Psoas muscle (tissue), 8 donors: Measurements from ENCODE around the gene CPED1. TPM values are rescaled to one million over a fixed set of nuclear protein-coding genes. Genes with fewer than 3 reads are reported as not detected.
"Not testable (repeated sequence)": the region's sequence is repeated elsewhere in the genome, so short reads cannot be mapped to it uniquely, and the experiment has no call there.

Experiments used
- ATAC-seq, 4 donors: fragments of 200-7000 bp; cut with Tn5 transposase; one replicate each; pipeline ENCODE4 v1.9.1; 2020; ENCODE audit warnings: moderate library complexity in 3 of 4, mild to moderate bottlenecking in 2 of 4
- DNase-seq, 2 donors: peaks; one replicate each; pipeline ENCODE4 v3.0.0-alpha.2; 2020
- H3K27ac ChIP-seq: fragments of 200-600 bp; one replicate; pipeline ENCODE4 v1.8.0; 2022
- H3K27me3 ChIP-seq, 3 donors: fragments of 200-600 bp in 1 of 3; one replicate each; pipeline versions ENCODE4 v1.6.1 to v1.8.0; 2013 to 2022; ENCODE audit warnings: low read length in 2 of 3, mild to moderate bottlenecking in 2 of 3, moderate library complexity in 1 of 3; ENCODE audit not compliant: insufficient read depth in 3 of 3
- H3K36me3 ChIP-seq, 2 donors: fragments of 200-600 bp in 1 of 2; one replicate each; pipeline versions ENCODE4 v1.6.1 to v1.8.0; 2013 to 2022; ENCODE audit warnings: low read depth in 1 of 2, mild to moderate bottlenecking in 1 of 2, moderate library complexity in 1 of 2; ENCODE audit not compliant: insufficient read depth in 1 of 2
- H3K4me1 ChIP-seq: fragments of 200-600 bp; one replicate; pipeline ENCODE4 v1.8.0; 2022
- H3K4me3 ChIP-seq: fragments of 200-600 bp; one replicate; pipeline ENCODE4 v1.8.0; 2022; ENCODE audit warnings: mild to moderate bottlenecking
- H3K9me3 ChIP-seq: fragments of 200-600 bp; one replicate; pipeline ENCODE4 v1.8.0; 2022
- WGBS, 3 donors: extraction: QIAGEN DNeasy Blood & Tissue Kit; methylation state at CpG; one replicate each; pipeline versions ENCODE4 v1.1.6 to v1.1.7; 2013; 5-methylcytosine and 5-hydroxymethylcytosine counted together
- intact Hi-C, 2 donors: fragments of 100-400 bp; cut with DNase I; formaldehyde crosslinking; loops; one replicate each; pipeline versions ENCODE4 v1.11.0 to v1.14.2; 2022
- polyA plus RNA-seq, 3 donors: library from polyadenylated mRNA; stranded (reverse); fragments of 200-250 nt; gene quantifications; one replicate each; pipeline ENCODE4 v1.2.3, GENCODE V29; 2013
- total RNA-seq, 4 donors: library from RNA; stranded (reverse); fragmentation: NEBNext Ultra II Directional in 2 of 4; extraction: Animal tissue kit (Norgen Biotek cat#: 25700) in 2 of 4; gene quantifications; one replicate each; pipeline versions ENCODE4 v1.2.1 to v1.2.4, GENCODE V29; 2021 to 2023
- TF ChIP-seq, protein P1 (sequence below): fragments of 200-600 bp; IDR thresholded peaks from one replicate; pipeline ENCODE4 v1.8.0; 2022; ENCODE audit warnings: antibody characterized with exemption
- donor health status: healthy with polysubstance abuse.
- donor health status: DM: no; HTN: no; CAD: no; lungs with moderate emphysema.
- donor health status: Bipolar disorder and iron deficiency.
- donor health status: healthy.
- donor health status: DM: yes; HTN: yes; CAD: no.
- donor health status: DM: no; HTN: no; CAD: no.
- donor health status: DM: no; HTN: no; CAD: no.
- donor health status: DM: yes; HTN: yes; CAD: no.

The CPED1 gene
- total and polyA plus RNA-seq, 7 donors, result 0.90 to 39.2 (median 12.0) TPM

DNA sequence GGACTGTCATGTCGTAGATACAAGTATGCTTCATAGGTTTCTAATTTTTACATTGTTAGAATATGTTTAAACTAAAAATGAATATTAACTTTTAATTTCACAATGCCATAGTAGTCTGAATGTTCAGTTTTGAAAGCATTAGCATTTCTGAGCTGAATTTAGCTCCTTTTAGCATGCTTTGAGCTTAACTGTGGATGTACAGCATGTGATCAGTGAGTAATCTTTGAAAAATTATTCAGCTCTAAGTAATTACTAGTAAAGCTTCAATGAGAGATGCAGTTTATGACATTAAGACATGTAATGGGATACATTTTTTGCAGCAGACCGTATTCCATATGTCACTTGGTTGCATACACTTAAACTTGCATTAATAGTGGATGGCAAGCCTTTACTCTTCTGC, 226.1 kb downstream of the CPED1 start:
- intact Hi-C loops, result no loop called here
- ATAC-seq (no peak), DNase-seq (no peak)
- Histone ChIP-seq H3K27me3 (no peaks in the 10 kb centered on the region), H3K4me3 (no peak overlapping the region), H3K27ac (no peak overlapping the region), H3K4me1 (no peaks in the 10 kb centered on the region), H3K9me3 (no peaks in the 10 kb centered on the region), H3K36me3 (no peaks in the 10 kb centered on the region)
- TF ChIP-seq, protein P1, sequence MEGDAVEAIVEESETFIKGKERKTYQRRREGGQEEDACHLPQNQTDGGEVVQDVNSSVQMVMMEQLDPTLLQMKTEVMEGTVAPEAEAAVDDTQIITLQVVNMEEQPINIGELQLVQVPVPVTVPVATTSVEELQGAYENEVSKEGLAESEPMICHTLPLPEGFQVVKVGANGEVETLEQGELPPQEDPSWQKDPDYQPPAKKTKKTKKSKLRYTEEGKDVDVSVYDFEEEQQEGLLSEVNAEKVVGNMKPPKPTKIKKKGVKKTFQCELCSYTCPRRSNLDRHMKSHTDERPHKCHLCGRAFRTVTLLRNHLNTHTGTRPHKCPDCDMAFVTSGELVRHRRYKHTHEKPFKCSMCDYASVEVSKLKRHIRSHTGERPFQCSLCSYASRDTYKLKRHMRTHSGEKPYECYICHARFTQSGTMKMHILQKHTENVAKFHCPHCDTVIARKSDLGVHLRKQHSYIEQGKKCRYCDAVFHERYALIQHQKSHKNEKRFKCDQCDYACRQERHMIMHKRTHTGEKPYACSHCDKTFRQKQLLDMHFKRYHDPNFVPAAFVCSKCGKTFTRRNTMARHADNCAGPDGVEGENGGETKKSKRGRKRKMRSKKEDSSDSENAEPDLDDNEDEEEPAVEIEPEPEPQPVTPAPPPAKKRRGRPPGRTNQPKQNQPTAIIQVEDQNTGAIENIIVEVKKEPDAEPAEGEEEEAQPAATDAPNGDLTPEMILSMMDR, result no peak
- WGBS, 3 donors, result 89 to 92% (median 91%) methylated on average over 2 of the region's 2 CpGs

DNA sequence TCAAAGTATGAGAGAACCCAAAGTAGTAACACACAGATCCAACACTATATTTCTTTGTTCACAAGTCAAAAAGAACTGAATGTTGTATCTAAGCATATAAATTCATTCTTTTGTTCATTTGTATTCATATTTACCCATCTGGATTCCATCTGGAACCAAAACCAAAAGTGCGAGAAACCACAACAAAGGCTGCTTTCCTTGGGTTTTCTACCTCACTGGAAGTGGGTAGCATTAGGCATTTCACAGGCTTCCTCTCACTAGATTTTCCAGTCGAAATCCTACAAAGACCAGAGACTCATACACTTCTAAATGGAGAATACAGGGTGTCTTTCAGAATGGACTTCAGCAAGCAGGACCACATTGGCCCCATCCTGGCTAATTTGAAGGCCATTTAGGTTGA, 230.5 kb downstream of the CPED1 start:
- Histone ChIP-seq H3K27ac (no peak overlapping the region), H3K4me1 (no peaks in the 10 kb centered on the region), H3K4me3 (no peak overlapping the region), H3K36me3 (no peaks in the 10 kb centered on the region), H3K27me3 (no peaks in the 10 kb centered on the region), H3K9me3 (no peaks in the 10 kb centered on the region)
- 70 to 77% (median 75%) methylated on average over 2 of the region's 2 CpGs for WGBS, 3 donors
- intact Hi-C loops, result no loop called here
- ATAC-seq (no peak), DNase-seq (no peak)
- TF ChIP-seq, protein P1, result no peak

DNA sequence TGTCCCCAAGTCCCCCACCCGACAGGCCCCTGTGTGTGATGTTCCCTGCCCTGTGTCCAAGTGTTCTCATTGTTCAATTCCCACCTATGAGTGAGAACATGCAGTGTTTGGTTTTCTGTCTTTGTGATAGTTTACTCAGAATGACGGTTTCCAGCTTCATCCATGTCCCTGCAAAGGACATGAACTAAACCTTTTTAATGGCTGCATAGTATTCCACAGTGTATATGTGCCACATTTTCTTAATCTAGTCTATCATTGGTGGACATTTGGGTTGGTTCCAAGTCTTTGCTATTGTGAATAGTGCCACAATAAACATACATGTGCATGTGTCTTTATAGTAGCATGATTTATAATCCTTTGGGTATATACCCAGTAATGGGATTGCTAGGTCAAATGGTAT, 232.6 kb downstream of the CPED1 start:
- H3K4me1 ChIP-seq, DNase-seq, H3K27ac ChIP-seq, ATAC-seq, H3K4me3 ChIP-seq, H3K9me3 ChIP-seq, H3K36me3 ChIP-seq, intact Hi-C loops, H3K27me3 ChIP-seq: not testable (repeated sequence)
- 95 to 96% (median 95%) methylated on average over 2 of the region's 2 CpGs for WGBS, 3 donors

DNA sequence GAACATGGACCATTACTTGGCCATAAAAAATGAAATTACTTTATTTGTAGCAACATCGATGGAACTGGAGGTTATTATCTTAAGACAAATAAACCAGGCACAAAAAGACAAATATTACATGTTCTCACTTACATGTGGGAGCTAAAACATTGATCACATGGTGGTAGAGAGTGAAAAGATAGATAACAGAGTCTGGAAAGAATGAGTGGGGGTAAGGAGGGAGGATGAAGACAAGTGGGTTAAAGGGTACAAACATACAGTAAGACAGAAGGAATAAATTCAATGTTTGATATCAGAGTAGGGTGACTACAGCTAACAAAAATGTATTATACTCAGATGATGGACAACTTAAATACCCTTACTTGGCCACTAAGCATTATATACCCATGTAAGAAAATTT, 240.3 kb downstream of the CPED1 start:
- H3K4me3 ChIP-seq, result no peak overlapping the region
- no peaks in the 10 kb centered on the region for H3K9me3 ChIP-seq
- no peak overlapping the region for H3K27ac ChIP-seq
- TF ChIP-seq, protein P1, result no peak
- ATAC-seq (no peak), DNase-seq (no peak)
- H3K4me1 ChIP-seq, result no peaks in the 10 kb centered on the region
- no peaks in the 10 kb centered on the region for H3K27me3 ChIP-seq
- intact Hi-C loops, result no loop called here
- H3K36me3 ChIP-seq, result no peaks in the 10 kb centered on the region
- WGBS, 3 donors, result 94 to 100% (median 96%) methylated on average over 1 of the region's 1 CpG

DNA sequence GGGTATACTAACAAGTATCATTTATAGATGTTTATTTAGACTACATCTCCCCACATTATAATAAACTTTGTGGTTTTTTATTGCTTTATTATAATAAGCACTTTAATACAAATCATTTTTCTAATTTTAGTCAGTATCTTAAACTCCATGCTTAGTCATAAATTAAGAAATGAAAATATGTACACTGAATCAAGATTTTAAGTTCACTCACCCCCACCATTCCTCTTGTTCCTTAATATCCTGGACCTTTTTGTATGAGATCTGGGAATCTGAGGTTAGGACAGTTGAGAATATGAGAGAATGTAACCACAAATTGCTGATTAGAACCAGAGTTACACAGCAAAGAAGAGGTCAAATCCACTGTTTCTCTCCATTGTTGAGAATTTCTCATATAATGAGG, 246.7 kb downstream of the CPED1 start:
- no peak for ATAC-seq
- DNase-seq, result no peak
- Histone ChIP-seq H3K36me3 (peaks cover 0 to 25% of the 10 kb centered on the region in 2 donors), H3K4me1 (no peaks in the 10 kb centered on the region), H3K27ac (no peak overlapping the region), H3K27me3 (no peaks in the 10 kb centered on the region), H3K9me3 (no peaks in the 10 kb centered on the region), H3K4me3 (no peak overlapping the region)
- intact Hi-C loops, result no loop called here
- TF ChIP-seq, protein P1, result no peak
